Stimulated activated memory B cell treated with anti-CD40 and anti-IgM and Interleukin-4, amounts not matched to agents 10 μg/mL and 1 μg/mL and 100 μg/mL, for 72 hours (primary cell): ENCODE data around the gene NPRL2.

Source experiments
- ATAC-seq: fragments of 150-1000 bp; cut with Tn5 transposase; 2 replicates; pipeline ENCODE4 v1.10.0; 2021
- H3K27ac Mint-ChIP-seq: one replicate; pipeline ENCODE4 v1.8.0; 2022; ENCODE audit warnings: mild to moderate bottlenecking, mixed read lengths
- H3K27me3 Mint-ChIP-seq: one replicate; pipeline ENCODE4 v1.8.0; 2022; ENCODE audit warnings: mixed read lengths
- H3K36me3 Mint-ChIP-seq: one replicate; pipeline ENCODE4 v1.8.0; 2022; ENCODE audit warnings: mixed read lengths
- H3K4me1 Mint-ChIP-seq: one replicate; pipeline ENCODE4 v1.8.0; 2022; ENCODE audit warnings: mixed read lengths
- H3K4me3 Mint-ChIP-seq: one replicate; pipeline ENCODE4 v1.8.0; 2022; ENCODE audit warnings: mild to moderate bottlenecking, moderate library complexity, mixed read lengths
- H3K9me3 Mint-ChIP-seq: one replicate; pipeline ENCODE4 v1.8.0; 2022; ENCODE audit warnings: mixed read lengths

NPRL2 gene

DNA sequence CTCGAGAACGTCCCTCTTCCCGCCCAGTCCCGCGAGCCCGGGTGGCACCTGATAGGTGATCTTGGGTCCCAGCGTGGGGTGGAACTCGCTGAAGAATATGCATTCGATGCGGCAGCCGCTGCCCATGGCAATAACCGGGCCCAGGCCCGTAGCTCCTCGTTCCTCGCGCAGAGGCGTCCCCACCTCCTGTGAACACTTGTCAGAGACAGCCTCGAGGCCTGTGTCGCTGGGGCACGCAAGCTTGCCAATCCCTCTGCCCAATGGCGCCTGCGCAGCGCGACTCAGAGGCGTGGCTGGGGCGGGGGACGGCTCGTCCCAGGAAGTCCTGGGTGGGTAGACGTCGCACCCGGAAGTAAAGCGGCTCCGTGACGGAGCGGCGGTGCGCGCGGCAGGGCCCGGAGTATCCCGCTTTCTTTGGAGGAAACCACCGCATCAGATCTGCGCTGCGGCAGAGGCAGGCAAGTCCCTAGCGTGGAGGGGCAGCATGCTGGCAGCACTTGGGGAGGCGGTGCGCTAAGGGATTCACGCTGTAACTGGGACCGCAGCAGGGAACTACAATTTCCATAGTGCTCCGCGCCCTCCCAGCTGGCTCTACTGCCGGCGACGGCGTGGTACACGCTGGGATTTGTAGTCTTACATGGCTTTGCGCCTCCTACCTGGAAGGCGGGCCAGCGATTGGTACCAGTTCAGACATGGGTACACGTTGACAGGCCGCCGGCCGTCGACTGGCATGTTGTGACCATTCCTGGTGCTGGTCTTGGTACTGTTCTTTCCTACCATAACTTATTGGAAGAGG lies at the start of gene NPRL2, which contains the start of gene CYB561D2:
Gene NPRL2 (minus strand): TSS at position 249 of the 796 bp plus-strand sequence. CDS start 123 bp downstream, at position 126.
Gene CYB561D2 (plus strand): TSS at position 336 of the 796 bp plus-strand sequence. CDS start 572 bp downstream, outside the sequence.
- peak; percentile 96 for ATAC-seq
- Mint-ChIP-seq H3K4me1 (peaks cover 70% of the 10 kb centered on the region), H3K36me3 (peaks cover 24% of the 10 kb centered on the region), H3K27me3 (no peaks in the 10 kb centered on the region), H3K27ac (peak within 1 kb of the TSS; percentile 95), H3K9me3 (no peaks in the 10 kb centered on the region), H3K4me3 (peak within 1 kb of the TSS; percentile 96)

DNA sequence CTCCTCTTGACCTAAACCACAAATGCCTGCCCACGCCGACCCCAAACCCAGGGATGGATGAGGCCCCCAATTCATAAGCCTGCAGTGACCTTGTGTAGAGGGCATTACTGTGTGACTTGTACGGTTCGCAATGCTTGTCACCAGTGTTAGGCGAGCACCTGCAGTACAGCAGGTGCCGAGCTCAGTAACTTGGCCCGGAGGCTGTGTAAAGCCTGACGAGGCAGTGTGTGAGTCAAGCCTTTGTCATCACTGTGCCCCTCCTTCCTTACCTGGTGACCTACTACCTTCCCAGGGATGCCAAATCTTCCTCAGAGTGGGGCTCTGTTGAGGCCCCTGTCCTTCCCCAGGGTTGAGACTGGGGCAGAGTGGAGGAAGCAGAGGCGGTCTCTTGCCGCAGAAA lies 45.9 kb upstream of the NPRL2 start:
- H3K27ac Mint-ChIP-seq, result no peak overlapping the region

DNA sequence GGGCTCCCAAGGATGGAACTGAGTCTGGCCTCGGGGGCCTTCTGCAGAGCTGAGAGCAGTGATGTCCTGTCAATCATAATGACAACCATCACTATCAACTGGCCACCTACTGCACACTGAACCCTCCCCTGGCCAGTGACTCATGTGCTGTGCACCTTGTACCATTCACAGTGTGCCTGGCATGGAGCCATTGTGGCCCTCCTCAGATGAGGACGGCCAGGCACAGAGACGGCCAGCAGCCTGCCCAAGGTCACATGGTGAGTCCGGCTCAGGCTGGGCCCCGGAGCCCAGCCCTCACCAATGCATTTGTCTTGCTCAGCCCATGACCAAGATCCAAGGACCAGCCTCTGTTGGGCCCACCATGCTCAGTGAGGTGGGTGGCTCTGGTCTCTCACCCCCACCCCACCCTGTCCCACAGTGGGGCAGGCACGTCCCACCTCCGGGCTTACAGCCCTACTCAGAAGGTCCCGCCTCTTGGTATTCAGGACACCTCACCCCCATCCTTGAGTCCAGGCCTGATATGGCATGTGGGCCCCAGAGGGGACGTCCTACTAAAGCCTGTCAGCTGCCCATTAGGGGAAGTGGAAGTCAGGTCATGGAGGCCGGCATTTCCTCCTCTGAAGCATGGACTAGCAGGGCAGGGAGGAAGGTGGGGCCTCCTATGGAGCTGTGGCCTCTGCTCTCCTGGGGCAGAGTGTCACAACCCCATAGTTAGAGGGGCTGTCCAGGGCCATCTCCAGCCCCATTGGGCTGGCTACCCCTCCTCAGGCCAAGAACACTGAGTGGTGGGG lies 44.7 kb upstream of the NPRL2 start:
- peaks cover 23% of the 10 kb centered on the region for H3K27me3 Mint-ChIP-seq
- no peaks in the 10 kb centered on the region for H3K9me3 Mint-ChIP-seq
- H3K27ac Mint-ChIP-seq, result no peak overlapping the region
- ATAC-seq, result no peak
- no peaks in the 10 kb centered on the region for H3K4me1 Mint-ChIP-seq
- H3K4me3 Mint-ChIP-seq, result no peak overlapping the region
- H3K36me3 Mint-ChIP-seq, result no peaks in the 10 kb centered on the region

More for the DNA sequence above, 45.9 kb upstream of the NPRL2 start:
- no peak for ATAC-seq
- H3K9me3 Mint-ChIP-seq, result no peaks in the 10 kb centered on the region
- H3K27me3 Mint-ChIP-seq, result peaks cover 23% of the 10 kb centered on the region
- H3K36me3 Mint-ChIP-seq, result no peaks in the 10 kb centered on the region
- no peak overlapping the region for H3K4me3 Mint-ChIP-seq
- H3K4me1 Mint-ChIP-seq, result no peaks in the 10 kb centered on the region

DNA sequence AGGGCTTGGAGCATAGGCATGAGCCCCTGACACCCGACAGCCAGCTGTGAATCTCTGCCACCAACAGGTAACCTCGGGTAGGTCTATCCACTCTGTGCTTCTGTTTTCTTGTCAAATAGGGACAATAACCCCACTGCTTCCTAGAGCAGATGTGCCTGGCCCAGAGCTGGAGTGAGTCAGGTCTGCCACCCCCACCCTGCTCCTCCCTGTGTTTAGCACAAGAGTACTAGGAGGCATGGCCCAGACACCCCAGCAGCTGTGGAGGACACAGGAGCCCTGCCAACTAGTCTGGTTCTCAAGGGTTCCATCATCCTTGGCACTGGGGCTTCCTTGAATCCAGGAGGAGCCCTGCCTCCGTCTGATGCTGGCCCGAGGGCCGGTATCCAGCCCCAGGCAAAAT lies 42.5 kb upstream of the NPRL2 start:
- Mint-ChIP-seq H3K27me3 (peaks cover 23% of the 10 kb centered on the region), H3K4me3 (no peak overlapping the region), H3K36me3 (no peaks in the 10 kb centered on the region), H3K9me3 (no peaks in the 10 kb centered on the region), H3K27ac (no peak overlapping the region), H3K4me1 (no peaks in the 10 kb centered on the region)
- ATAC-seq, result no peak

DNA sequence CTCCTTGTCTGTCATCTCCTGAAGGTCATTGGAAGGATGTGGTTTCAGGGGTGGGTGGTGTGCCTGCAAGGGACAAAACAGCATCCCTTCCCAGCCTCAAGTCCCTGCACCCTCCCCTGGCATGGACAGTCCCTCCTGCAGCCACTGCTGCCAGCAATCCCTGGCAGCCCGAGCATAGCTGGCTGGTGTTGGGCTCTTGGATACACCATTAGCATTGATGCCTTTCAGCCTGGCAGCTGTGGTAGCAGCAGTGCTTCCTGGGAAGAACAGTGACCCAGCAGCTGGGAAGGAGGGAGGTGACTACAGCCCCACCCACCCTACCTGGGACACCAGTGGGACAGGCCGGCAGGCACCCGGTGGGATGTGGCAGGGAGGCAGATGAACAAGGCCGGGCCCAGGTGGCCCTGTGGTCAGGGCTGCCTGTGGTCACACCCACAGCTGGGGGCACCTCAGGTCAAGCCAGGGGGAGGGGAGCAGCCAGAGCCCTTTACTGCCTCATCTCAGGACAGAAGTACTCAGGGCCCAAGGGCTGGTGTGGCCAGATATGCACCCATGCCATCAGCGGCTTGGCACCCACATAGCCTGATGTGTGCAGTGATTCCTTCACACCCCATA lies 41.6 kb upstream of the NPRL2 start:
- no peak overlapping the region for H3K27ac Mint-ChIP-seq
- no peak for ATAC-seq

DNA sequence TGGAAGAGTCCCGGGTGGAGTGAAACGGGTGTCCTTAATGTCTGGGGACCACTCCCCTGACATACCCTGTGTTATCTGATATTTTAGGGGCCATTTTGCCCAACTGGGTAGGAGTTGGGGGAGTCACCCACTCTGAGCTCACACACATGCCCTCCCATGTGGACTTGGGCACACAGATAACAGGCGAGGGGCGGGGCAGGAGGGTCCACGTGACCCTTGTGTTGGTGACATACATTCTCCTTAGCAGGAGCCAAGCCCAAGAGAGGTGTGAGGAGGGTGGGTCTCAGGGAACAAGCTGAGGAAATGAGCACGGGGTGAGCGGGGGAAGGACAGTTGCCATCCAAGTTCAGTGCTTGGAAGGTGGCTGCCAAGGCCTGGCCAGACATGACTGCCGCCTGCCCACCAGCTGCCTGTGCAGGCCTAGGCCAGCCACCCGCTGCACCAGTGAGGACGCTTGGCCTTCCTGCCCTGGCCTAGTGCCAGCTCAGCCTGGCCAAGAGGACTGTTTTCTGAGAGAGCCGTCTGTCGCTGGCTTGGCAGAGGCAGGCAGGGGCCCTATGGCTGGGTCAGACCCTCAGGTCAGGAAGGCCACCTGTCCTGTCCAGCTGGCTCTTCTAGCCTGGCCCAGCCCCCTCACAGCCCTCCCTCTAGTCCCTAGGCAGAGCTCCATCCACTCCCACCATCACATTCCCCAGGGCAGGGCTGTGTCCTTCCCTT lies 40.1 kb upstream of the NPRL2 start:
- H3K4me3 Mint-ChIP-seq, result no peak overlapping the region
- H3K27me3 Mint-ChIP-seq, result peaks cover 13% of the 10 kb centered on the region
- no peak overlapping the region for H3K27ac Mint-ChIP-seq
- H3K9me3 Mint-ChIP-seq, result no peaks in the 10 kb centered on the region
- ATAC-seq, result no peak
- H3K4me1 Mint-ChIP-seq, result no peaks in the 10 kb centered on the region
- H3K36me3 Mint-ChIP-seq, result no peaks in the 10 kb centered on the region

More for the DNA sequence above, 41.6 kb upstream of the NPRL2 start:
- Mint-ChIP-seq H3K4me3 (no peak overlapping the region), H3K36me3 (no peaks in the 10 kb centered on the region), H3K27me3 (peaks cover 22% of the 10 kb centered on the region), H3K9me3 (no peaks in the 10 kb centered on the region), H3K4me1 (no peaks in the 10 kb centered on the region)

DNA sequence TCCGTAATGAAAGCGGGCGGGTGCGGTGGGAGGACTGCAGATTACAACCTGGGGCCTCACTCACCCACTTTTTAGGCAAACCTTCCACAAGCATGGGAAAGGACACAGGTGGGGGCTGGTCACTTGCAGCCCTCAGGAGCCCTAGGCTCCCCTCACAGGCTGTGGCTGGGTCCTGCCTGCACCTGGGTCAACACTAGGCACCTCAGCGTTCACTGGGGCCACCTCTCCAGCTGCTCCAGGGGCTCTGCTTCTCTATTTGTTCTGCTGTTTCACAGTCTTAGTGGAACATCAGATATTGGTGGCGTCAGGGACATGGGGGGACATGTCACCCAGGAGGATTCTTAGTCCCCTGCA lies 38.8 kb upstream of the NPRL2 start:
- peaks cover 23% of the 10 kb centered on the region for H3K27me3 Mint-ChIP-seq
- no peak overlapping the region for H3K4me3 Mint-ChIP-seq
- no peak overlapping the region for H3K27ac Mint-ChIP-seq
- no peaks in the 10 kb centered on the region for H3K4me1 Mint-ChIP-seq
- no peaks in the 10 kb centered on the region for H3K9me3 Mint-ChIP-seq
- no peak for ATAC-seq
- no peaks in the 10 kb centered on the region for H3K36me3 Mint-ChIP-seq

DNA sequence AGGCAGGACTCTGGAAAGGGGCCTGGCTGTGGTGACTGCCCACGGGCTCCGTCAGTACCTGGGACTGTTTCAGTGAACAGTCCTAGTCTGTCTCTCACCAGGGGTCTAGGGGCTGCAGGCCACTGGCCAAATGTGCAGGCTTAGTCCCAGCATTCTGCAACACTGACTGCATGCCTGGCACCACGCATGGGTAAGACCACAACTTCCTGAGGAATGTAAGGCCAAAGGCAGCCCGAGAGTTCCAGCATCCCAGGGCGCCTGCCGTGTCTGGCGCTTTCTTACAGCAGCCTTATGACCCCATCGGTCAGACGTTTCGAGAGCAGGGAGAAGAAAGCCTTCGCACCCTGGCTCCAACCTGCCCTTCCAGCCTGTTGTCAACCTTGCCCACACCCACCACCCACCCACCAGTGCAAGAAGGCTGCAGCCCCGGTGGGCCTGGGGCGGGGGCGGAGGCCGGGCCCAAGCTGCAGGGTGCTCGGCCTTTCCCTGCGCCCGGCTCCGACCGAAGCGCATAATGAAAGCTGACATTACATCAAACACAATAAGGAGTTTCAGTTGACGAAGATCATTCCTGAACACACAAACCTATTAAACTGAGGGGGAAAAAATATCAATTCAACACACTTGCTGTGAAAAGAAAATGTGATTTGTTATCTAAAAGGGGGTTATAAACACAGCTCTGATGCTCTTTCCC lies 38.3 kb upstream of the NPRL2 start:
- Mint-ChIP-seq H3K9me3 (no peaks in the 10 kb centered on the region), H3K4me3 (no peak overlapping the region), H3K36me3 (no peaks in the 10 kb centered on the region), H3K27ac (no peak overlapping the region), H3K4me1 (no peaks in the 10 kb centered on the region), H3K27me3 (peaks cover 18% of the 10 kb centered on the region)
- no peak for ATAC-seq

DNA sequence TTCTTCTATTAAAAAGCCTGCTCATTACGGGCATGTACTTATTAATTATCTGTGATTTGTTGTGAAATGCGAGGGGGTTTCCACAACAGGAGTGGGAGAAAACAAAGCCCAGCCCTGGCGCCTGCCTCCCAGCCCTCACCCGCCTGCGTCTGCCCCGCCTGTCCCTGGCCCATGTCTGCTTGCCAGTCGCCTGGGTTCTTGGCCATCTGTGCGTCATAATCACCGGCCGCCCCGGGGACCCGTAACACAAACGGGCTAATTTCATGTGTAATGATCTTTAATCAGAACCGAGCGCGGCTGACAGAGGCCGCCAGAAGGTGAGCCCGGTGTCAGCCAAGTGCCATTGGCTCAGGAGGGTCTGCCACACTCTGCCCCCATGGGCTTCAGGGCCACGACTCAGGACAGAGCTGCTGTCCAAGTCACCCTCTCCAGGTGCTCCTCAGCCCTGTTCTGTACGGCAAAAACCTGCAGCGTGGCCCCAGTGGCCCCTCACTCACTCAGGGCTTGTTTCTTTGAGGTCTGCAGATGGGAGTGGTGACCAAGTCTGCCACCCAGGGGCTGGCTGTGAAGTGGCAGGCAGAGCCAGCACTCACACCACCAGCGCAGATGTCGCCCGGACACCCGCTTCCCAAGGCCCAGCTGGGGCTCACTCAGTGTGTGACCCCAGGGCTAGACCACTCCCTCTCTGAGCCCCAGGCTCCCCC lies 37.6 kb upstream of the NPRL2 start:
- Mint-ChIP-seq H3K4me1 (no peaks in the 10 kb centered on the region), H3K27me3 (peaks cover 17% of the 10 kb centered on the region), H3K27ac (no peak overlapping the region), H3K4me3 (no peak overlapping the region), H3K9me3 (no peaks in the 10 kb centered on the region), H3K36me3 (no peaks in the 10 kb centered on the region)
- no peak for ATAC-seq

DNA sequence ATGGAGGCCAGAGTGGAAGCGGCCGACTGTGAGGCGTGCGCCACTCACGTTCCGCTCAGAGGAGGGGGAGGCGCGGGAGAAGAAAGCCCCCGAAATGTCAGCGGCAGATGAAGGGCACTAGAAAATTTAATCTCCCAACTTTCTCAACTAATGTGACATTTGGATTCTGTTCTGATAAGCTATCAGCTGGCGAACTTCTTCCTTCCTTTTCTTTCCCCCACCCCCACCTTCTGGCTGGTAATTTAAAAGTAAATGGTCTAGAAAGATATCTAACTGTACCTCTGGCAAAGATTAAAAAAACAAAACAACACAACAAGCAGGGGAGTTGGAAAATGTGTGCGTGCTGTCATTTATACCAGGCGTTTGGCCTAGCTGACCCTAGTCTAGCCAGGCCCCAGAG lies 35.2 kb upstream of the NPRL2 start:
- peaks cover 17% of the 10 kb centered on the region for H3K27me3 Mint-ChIP-seq

DNA sequence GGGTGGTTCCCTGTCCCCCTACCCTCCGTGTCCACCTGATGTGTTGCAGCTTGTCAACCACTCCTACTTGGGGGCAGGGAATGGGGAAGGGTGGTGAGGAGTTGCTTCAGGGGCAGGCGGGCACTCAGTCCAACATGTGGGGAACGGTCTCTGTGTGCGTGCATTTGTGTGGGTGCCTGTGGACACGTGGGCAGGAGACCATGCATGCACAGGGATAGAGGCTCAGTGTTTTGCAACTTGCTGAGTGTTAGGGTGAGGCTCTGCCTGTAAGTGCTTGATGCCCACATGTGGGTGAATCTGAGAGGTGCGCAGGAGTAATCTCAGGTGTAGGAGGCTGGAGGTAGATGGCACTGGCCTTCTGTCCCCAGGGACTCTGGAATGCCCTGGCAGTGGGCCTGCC lies 33.2 kb upstream of the NPRL2 start:
- no peak overlapping the region for H3K27ac Mint-ChIP-seq
- H3K4me3 Mint-ChIP-seq, result no peak overlapping the region
- H3K36me3 Mint-ChIP-seq, result no peaks in the 10 kb centered on the region
- H3K27me3 Mint-ChIP-seq, result peaks cover 24% of the 10 kb centered on the region
- no peaks in the 10 kb centered on the region for H3K9me3 Mint-ChIP-seq
- no peak for ATAC-seq
- H3K4me1 Mint-ChIP-seq, result no peaks in the 10 kb centered on the region

More for the DNA sequence above, 35.2 kb upstream of the NPRL2 start:
- Mint-ChIP-seq H3K9me3 (no peaks in the 10 kb centered on the region), H3K36me3 (no peaks in the 10 kb centered on the region), H3K4me1 (no peaks in the 10 kb centered on the region), H3K27ac (no peak overlapping the region), H3K4me3 (no peak overlapping the region)
- no peak for ATAC-seq

DNA sequence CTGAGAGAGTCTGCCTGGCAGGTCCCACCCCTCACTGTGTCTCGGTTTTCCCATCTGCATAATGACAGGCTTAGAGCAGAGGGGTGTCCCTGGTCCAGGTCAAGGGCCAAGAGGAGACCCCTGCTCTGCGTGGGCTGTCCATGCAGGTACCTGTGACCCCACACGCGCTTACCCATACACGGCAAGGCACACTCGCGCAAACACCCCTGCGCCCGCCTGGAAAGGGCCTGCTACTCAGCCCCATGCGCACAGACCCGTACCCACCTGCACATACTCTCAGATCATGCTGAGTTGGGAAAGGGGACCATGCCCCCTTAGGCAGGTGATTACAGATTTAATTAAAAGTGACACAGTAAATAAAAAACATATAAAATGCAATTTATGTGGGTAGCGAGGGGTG lies 32.1 kb upstream of the NPRL2 start:
- Mint-ChIP-seq H3K4me3 (no peak overlapping the region), H3K9me3 (no peaks in the 10 kb centered on the region), H3K27ac (no peak overlapping the region), H3K27me3 (peaks cover 24% of the 10 kb centered on the region), H3K4me1 (no peaks in the 10 kb centered on the region), H3K36me3 (no peaks in the 10 kb centered on the region)
- no peak for ATAC-seq

DNA sequence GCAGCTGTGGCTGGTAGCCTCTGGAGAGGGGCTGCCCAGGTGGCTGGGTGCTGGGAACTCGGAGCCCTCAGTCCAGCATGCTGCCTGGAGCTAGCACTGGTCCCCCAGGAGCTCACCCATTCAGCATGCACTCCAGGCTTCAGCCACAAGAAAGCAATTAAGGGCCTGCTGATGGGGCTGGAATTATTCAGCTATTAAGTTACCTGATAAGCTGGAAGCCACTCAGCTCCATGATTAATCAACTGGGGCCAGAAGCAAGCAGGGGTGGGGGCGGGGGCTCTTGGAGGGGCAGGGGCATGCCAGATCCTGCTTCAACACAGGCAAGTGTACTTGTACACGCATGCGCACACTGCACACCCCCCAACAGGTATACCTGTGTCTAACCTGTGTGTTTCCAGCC lies 30.8 kb upstream of the NPRL2 start:
- Mint-ChIP-seq H3K36me3 (no peaks in the 10 kb centered on the region), H3K27me3 (peaks cover 24% of the 10 kb centered on the region), H3K4me3 (no peak overlapping the region), H3K9me3 (no peaks in the 10 kb centered on the region), H3K27ac (no peak overlapping the region), H3K4me1 (no peaks in the 10 kb centered on the region)
- no peak for ATAC-seq
